HepG2 (cell line): ENCODE measurements around the gene KIF6. TPM values are rescaled to one million over a fixed set of nuclear protein-coding genes. Genes with fewer than 3 reads are reported as not detected.

Experiments
- ATAC-seq: fragments of 200-7000 bp; cut with Tn5 transposase; 3 replicates; pipeline ENCODE4 v1.9.1; 2020; ENCODE audit warnings: mild to moderate bottlenecking, moderate library complexity
- BruUV-seq: library from RNA; stranded (reverse); fragments of 400-500 nt; replicated peaks from 2 replicates; lab custom pipeline; 2021; lab: Mats Ljungman, UMichigan
- CTCF ChIA-PET: fragments of 300-600 bp; formaldehyde crosslinking; extraction: SDS; loops from one replicate; lab custom pipeline; 2021; ENCODE audit warnings: low total read pairs, inconsistent platforms, low intra/inter-chr PET ratio; lab: Yijun Ruan, JAX
- POLR2A ChIA-PET: fragments of 350-600 bp; sonication (Branson Sonifier 250); formaldehyde crosslinking; loops from one replicate; lab custom pipeline; 2020; ENCODE audit warnings: antibody characterized with exemption, inconsistent platforms; lab: Yijun Ruan, JAX
- DNase-seq: peaks from one replicate; pipeline ENCODE4 v3.0.0-alpha.2; 2015; ENCODE audit warnings: low spot score
- FAIRE-seq: peaks from 3 replicates; lab custom pipeline; 2011; peaks lifted over from hg19 to GRCh38; lab: Jason Lieb, UNC
- H2AFZ ChIP-seq: one replicate; pipeline ENCODE4 v1.6.1; 2011; ENCODE audit warnings: low read length, inconsistent platforms
- H3K27ac ChIP-seq: fragments of 300-600 bp; 3 replicates; pipeline ENCODE4 v1.8.0; 2011; ENCODE audit warnings: mixed run types, mild to moderate bottlenecking, mixed read lengths, low read length, inconsistent platforms; ENCODE audit not compliant: insufficient read depth; ENCODE audit errors: extremely low read length
- H3K27me3 ChIP-seq, 2 experiments: fragments of 200-600 bp in 1 of 2; 2 replicates in 1 of 2; 3 replicates in 1 of 2; pipeline versions ENCODE4 v1.6.0 to v1.8.0; 2011; ENCODE audit warnings: low read length in 2 of 2, mild to moderate bottlenecking in 2 of 2, moderate library complexity in 2 of 2, inconsistent platforms in 1 of 2; ENCODE audit not compliant: insufficient read depth in 2 of 2, control insufficient read depth in 1 of 2
- H3K36me3 ChIP-seq, 2 experiments: fragments of 200-600 bp in 1 of 2; replicated peaks in 1 of 2; 2 replicates in 1 of 2; 3 replicates in 1 of 2; pipeline versions ENCODE4 v1.5.1 to v1.8.0; 2011; ENCODE audit warnings: low read length in 2 of 2, inconsistent platforms in 1 of 2; ENCODE audit not compliant: insufficient read depth in 2 of 2, control insufficient read depth in 1 of 2
- H3K4me1 ChIP-seq: 2 replicates; pipeline ENCODE4 v1.5.1; 2012; ENCODE audit warnings: low read length, inconsistent platforms; ENCODE audit not compliant: insufficient read depth
- H3K4me2 ChIP-seq: 2 replicates; pipeline ENCODE4 v1.6.0; 2011; ENCODE audit warnings: low read depth, low read length, inconsistent platforms
- H3K4me3 ChIP-seq, 3 experiments: fragments of 200-600 bp in 1 of 3; sonication (generic), shearing (Covaris generic) in 1 of 3; replicated peaks in 1 of 3; 2 replicates each; pipeline ENCODE4 v1.5.1; 2011 to 2016; ENCODE audit warnings: low read length in 3 of 3, inconsistent platforms in 2 of 3, low read depth in 2 of 3, mild to moderate bottlenecking in 2 of 3, control low read depth in 1 of 3, mixed read lengths in 1 of 3; ENCODE audit not compliant: insufficient read depth in 1 of 3
- H3K79me2 ChIP-seq: one replicate; pipeline ENCODE4 v1.6.1; 2011; ENCODE audit warnings: low read length, inconsistent platforms; ENCODE audit not compliant: insufficient read depth
- H3K9ac ChIP-seq: 2 replicates; pipeline ENCODE4 v1.6.0; 2011; ENCODE audit warnings: mild to moderate bottlenecking, low read depth, low read length, inconsistent platforms; ENCODE audit not compliant: insufficient read depth
- H3K9me3 ChIP-seq: 2 replicates; pipeline ENCODE4 v1.5.1; 2012; ENCODE audit warnings: mild to moderate bottlenecking, low read length
- H4K20me1 ChIP-seq: 2 replicates; pipeline ENCODE4 v1.6.0; 2011; ENCODE audit warnings: inconsistent platforms, mild to moderate bottlenecking, low read length, moderate library complexity; ENCODE audit not compliant: insufficient read depth
- BATF2 ChIP-seq: sonication (generic); formaldehyde crosslinking; IDR thresholded peaks from 2 replicates; pipeline ENCODE4 v1.8.0; 2022; ENCODE audit warnings: mild to moderate bottlenecking, missing genetic modification reagents, moderate library complexity
- EED ChIP-seq: sonication (generic); formaldehyde crosslinking; IDR thresholded peaks from 2 replicates; pipeline ENCODE4 v1.5.0; 2020; ENCODE audit warnings: mild to moderate bottlenecking, missing genetic modification reagents
- FOXO4 ChIP-seq: sonication (generic); formaldehyde crosslinking; conservative IDR thresholded peaks from 2 replicates; pipeline ENCODE4 v1.8.1; 2023; ENCODE audit warnings: missing genetic modification reagents
- GFI1 ChIP-seq: sonication (generic); formaldehyde crosslinking; IDR thresholded peaks from 2 replicates; pipeline ENCODE4 v1.5.0; 2020; ENCODE audit warnings: missing genetic modification reagents, mild to moderate bottlenecking, borderline replicate concordance
- HNRNPH1 ChIP-seq: fragments of 200-400 bp; formaldehyde crosslinking; optimal IDR thresholded peaks from 2 replicates; pipeline ENCODE3; 2017; ENCODE audit warnings: mild to moderate bottlenecking, low read depth, low read length
- HOXA7 ChIP-seq: sonication (generic); formaldehyde crosslinking; IDR thresholded peaks from 2 replicates; pipeline ENCODE4 v1.8.1; 2022; ENCODE audit warnings: mild to moderate bottlenecking, missing genetic modification reagents, moderate library complexity
- MIER2 ChIP-seq: IDR thresholded peaks from 2 replicates; pipeline ENCODE4 v1.6.1; 2016; ENCODE audit warnings: missing biosample characterization, missing genetic modification reagents
- RAD51 ChIP-seq: fragments of 450-650 bp; IDR thresholded peaks from 2 replicates; pipeline ENCODE4 v1.6.1; 2016; ENCODE audit warnings: borderline replicate concordance
- SP4 ChIP-seq: sonication (generic); formaldehyde crosslinking; IDR thresholded peaks from 2 replicates; pipeline ENCODE4 v1.8.1; 2023; ENCODE audit warnings: mild to moderate bottlenecking, missing genetic modification reagents
- SRSF9 ChIP-seq: fragments of 200-400 bp; formaldehyde crosslinking; IDR thresholded peaks from 2 replicates; pipeline ENCODE4 v1.6.1; 2018; ENCODE audit warnings: borderline replicate concordance, mild to moderate bottlenecking, low read depth, low read length; ENCODE audit not compliant: insufficient read depth, poor library complexity, severe bottlenecking
- TOPORS ChIP-seq: sonication (generic); formaldehyde crosslinking; IDR thresholded peaks from 2 replicates; pipeline ENCODE4 v1.8.0; 2023; ENCODE audit warnings: mild to moderate bottlenecking, missing genetic modification reagents
- ZFP36L2 ChIP-seq: sonication (generic); formaldehyde crosslinking; IDR thresholded peaks from 2 replicates; pipeline ENCODE4 v1.4.0; 2020; ENCODE audit warnings: missing genetic modification reagents
- ZNF280D ChIP-seq: sonication (generic); formaldehyde crosslinking; IDR thresholded peaks from 2 replicates; pipeline ENCODE4 v1.5.1; 2020; ENCODE audit warnings: mild to moderate bottlenecking, missing genetic modification reagents
- ZNF740 ChIP-seq: sonication (generic); formaldehyde crosslinking; IDR thresholded peaks from 2 replicates; pipeline ENCODE4 v1.4.0; 2020; ENCODE audit warnings: missing genetic modification reagents
- ZNF800 ChIP-seq: sonication (generic); formaldehyde crosslinking; IDR thresholded peaks from 2 replicates; pipeline ENCODE4 v1.4.0; 2020; ENCODE audit warnings: missing genetic modification reagents
- WGBS: methylation state at CpG from one replicate; pipeline ENCODE4 v1.1.6; 2017; ENCODE audit warnings: low lambda C conversion rate; 5-methylcytosine and 5-hydroxymethylcytosine counted together
- in situ Hi-C: cut with HindIII; loops from 2 replicates; pipeline ENCODE4 v1.10.0; 2017; ENCODE audit warnings: low pct_unique_long_range_greater_than_20kb; ENCODE audit not compliant: extremely low pct_ligation_motif_present
- intact Hi-C: fragments of 100-400 bp; cut with micrococcal nuclease; formaldehyde crosslinking; loops from one replicate; pipeline ENCODE4 v1.10.0; 2022; ENCODE audit not compliant: unreplicated experiment
- polyA plus RNA-seq, 8 experiments: library from polyadenylated mRNA; depleted of rRNA in 3 of 8; stranded (reverse) in 7 of 8; unstranded in 1 of 8; fragments of >200 nt; fragmentation: Illumina TruSeq in 4 of 8; extraction: Trizol in 4 of 8; gene quantifications; 2 replicates each; pipeline versions ENCODE4 v1.2.1 to v1.2.3, GENCODE V29; 2011 to 2016; ENCODE audit warnings: low read depth in 4 of 8, missing spikeins in 1 of 8, mixed read lengths in 1 of 8; ENCODE audit not compliant: insufficient read depth in 1 of 8
- total RNA-seq, 5 experiments: library from RNA; depleted of rRNA; stranded (reverse); fragments of >200 nt; fragmentation: Illumina TruSeq; extraction: Trizol; gene quantifications; 2 replicates each; pipeline ENCODE4 v1.2.3, GENCODE V29; 2016; ENCODE audit warnings: low read depth in 1 of 5

The KIF6 gene
- total and polyA plus RNA-seq, 2 of the 13 experiments (the other 11 are each of a cell fraction or from before 2014, with no cell fraction given), result 0.04 to 0.27 TPM

- TF ChIP-seq ZNF280D (CRISPR knock-in tag) (no peak), MIER2 (CRISPR knock-in tag) (no peak), ZNF740 (no peak), EED (CRISPR knock-in tag) (no peak)
Observed at GRCh38 chr6:39445667-39446066, 279.5 kb downstream of the KIF6 start (continued).

- Histone ChIP-seq H4K20me1 (no peaks in the 10 kb centered on the region), H3K36me3 (no peaks in the 10 kb centered on the region), H3K4me3 (no peak overlapping the region), H3K9ac (no peak overlapping the region), H3K27me3 (no peaks in the 10 kb centered on the region), H3K9me3 (no peaks in the 10 kb centered on the region), H3K4me2 (no peak overlapping the region), H3K27ac (no peak overlapping the region), H3K79me2 (no peaks in the 10 kb centered on the region), H3K4me1 (no peaks in the 10 kb centered on the region), H2AFZ (no peak overlapping the region)
- WGBS, result 26% methylated on average over 5 of the region's 5 CpGs
- ATAC-seq (no peak), DNase-seq (no peak), FAIRE-seq (no peak)
- TF ChIP-seq BATF2 (no peak), SP4 (CRISPR knock-in tag) (no peak), ZFP36L2 (CRISPR knock-in tag) (no peak), HNRNPH1 (no peak), RAD51 (no peak), TOPORS (CRISPR knock-in tag) (no peak), GFI1 (no peak), HOXA7 (no peak), ZNF800 (no peak), FOXO4 (CRISPR knock-in tag) (no peak), SRSF9 (no peak)
- CTCF ChIA-PET, result no interaction called here
- intact Hi-C loops, result no loop called here
- POLR2A ChIA-PET, result no interaction called here
- BruUV-seq, result no TSS peak
- in situ Hi-C loops, result no loop called here
Observed at GRCh38 chr6:39444479-39445019, 280.7 kb downstream of the KIF6 start.
